ENCODE measurements around the gene GPR33. TPM values are rescaled to one million over a fixed set of nuclear protein-coding genes. Genes with fewer than 3 reads are reported as not detected.

The GPR33 gene
- total and polyA plus RNA-seq, 2 experiments from 2014 or later: not detected

DNA sequence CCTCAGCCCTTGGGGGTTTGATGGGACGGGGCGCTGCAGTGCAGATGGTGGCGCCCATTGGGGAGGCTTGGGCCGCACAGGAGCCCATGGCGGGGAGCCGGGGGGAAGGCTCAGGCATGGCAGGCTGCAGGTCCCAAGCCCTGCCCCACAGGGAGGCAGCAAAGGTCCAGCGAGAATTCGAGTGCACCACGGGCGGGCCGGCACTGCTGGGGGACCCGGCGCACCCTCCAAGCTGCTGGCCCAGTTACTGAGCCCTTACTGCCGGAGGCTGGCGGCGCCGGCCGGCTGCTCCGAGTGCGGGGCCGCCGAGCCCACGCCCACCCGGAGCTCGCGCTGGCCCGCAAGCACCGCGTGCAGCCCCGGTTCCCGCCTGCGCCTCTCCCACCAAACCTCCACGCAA is 39.2 kb upstream of the GPR33 start:
- no peak overlapping the region for H3K4me3 ChIP-seq
- TF ChIP-seq, protein P1, sequence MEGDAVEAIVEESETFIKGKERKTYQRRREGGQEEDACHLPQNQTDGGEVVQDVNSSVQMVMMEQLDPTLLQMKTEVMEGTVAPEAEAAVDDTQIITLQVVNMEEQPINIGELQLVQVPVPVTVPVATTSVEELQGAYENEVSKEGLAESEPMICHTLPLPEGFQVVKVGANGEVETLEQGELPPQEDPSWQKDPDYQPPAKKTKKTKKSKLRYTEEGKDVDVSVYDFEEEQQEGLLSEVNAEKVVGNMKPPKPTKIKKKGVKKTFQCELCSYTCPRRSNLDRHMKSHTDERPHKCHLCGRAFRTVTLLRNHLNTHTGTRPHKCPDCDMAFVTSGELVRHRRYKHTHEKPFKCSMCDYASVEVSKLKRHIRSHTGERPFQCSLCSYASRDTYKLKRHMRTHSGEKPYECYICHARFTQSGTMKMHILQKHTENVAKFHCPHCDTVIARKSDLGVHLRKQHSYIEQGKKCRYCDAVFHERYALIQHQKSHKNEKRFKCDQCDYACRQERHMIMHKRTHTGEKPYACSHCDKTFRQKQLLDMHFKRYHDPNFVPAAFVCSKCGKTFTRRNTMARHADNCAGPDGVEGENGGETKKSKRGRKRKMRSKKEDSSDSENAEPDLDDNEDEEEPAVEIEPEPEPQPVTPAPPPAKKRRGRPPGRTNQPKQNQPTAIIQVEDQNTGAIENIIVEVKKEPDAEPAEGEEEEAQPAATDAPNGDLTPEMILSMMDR (IDR thresholded peaks at IDR 0.05; ENCODE audit: low read depth, low read length): no peak
- no peaks in the 10 kb centered on the region for H3K36me3 ChIP-seq
- no peaks in the 10 kb centered on the region for H3K27me3 ChIP-seq
- no peaks in the 10 kb centered on the region for H3K9me3 ChIP-seq (ENCODE audit: low read depth)
- DNase-seq (ENCODE audit: low read depth in 1 of 2, low spot score in 1 of 2): no peak
- no peak overlapping the region for H3K27ac ChIP-seq
- no peaks in the 10 kb centered on the region for H3K4me1 ChIP-seq (ENCODE audit: low read depth)

GRCh38 chr14:31510855-31511254 is 23.0 kb upstream of the GPR33 start:
- Histone ChIP-seq H3K9me3 (ENCODE audit: low read depth) (no peaks in the 10 kb centered on the region), H3K4me1 (ENCODE audit: low read depth) (no peaks in the 10 kb centered on the region), H3K27me3 (no peaks in the 10 kb centered on the region), H3K27ac (no peak overlapping the region), H3K4me3 (no peak overlapping the region), H3K36me3 (no peaks in the 10 kb centered on the region)
- TF ChIP-seq, protein P1 (IDR thresholded peaks at IDR 0.05; ENCODE audit: low read depth, low read length): no peak
- no peak for DNase-seq (ENCODE audit: low read depth in 1 of 2, low spot score in 1 of 2)

GRCh38 chr14:31510222-31510621 is 22.4 kb upstream of the GPR33 start:
- DNase-seq (ENCODE audit: low read depth in 1 of 2, low spot score in 1 of 2): peak; percentile 20 to 37
- H3K36me3 ChIP-seq: no peaks in the 10 kb centered on the region
- peaks cover 4% of the 10 kb centered on the region for H3K4me1 ChIP-seq (ENCODE audit: low read depth)
- no peak overlapping the region for H3K27ac ChIP-seq
- TF ChIP-seq, protein P1 (IDR thresholded peaks at IDR 0.05; ENCODE audit: low read depth, low read length): peak; percentile 41
- no peak overlapping the region for H3K4me3 ChIP-seq
- H3K27me3 ChIP-seq: no peaks in the 10 kb centered on the region
- H3K9me3 ChIP-seq (ENCODE audit: low read depth): no peaks in the 10 kb centered on the region

- no peaks in the 10 kb centered on the region for H3K36me3 ChIP-seq
- H3K27me3 ChIP-seq: no peaks in the 10 kb centered on the region
- no peak for DNase-seq (ENCODE audit: low read depth in 1 of 2, low spot score in 1 of 2)
- peaks cover 7% of the 10 kb centered on the region for H3K4me1 ChIP-seq (ENCODE audit: low read depth)
- H3K27ac ChIP-seq: no peak overlapping the region
- no peaks in the 10 kb centered on the region for H3K9me3 ChIP-seq (ENCODE audit: low read depth)
- TF ChIP-seq, protein P1 (IDR thresholded peaks at IDR 0.05; ENCODE audit: low read depth, low read length): no peak
- H3K4me3 ChIP-seq: no peak overlapping the region
These were observed 20.3 kb upstream of the GPR33 start for GRCh38 chr14:31508135-31508534.

- peak in 1 of 2 donors; percentile 86 for DNase-seq (ENCODE audit: low read depth in 1 of 2, low spot score in 1 of 2)
- Histone ChIP-seq H3K4me1 (ENCODE audit: low read depth) (peaks cover 7% of the 10 kb centered on the region), H3K4me3 (no peak overlapping the region), H3K27ac (no peak overlapping the region), H3K27me3 (no peaks in the 10 kb centered on the region), H3K36me3 (no peaks in the 10 kb centered on the region), H3K9me3 (ENCODE audit: low read depth) (no peaks in the 10 kb centered on the region)
- TF ChIP-seq, protein P1 (IDR thresholded peaks at IDR 0.05; ENCODE audit: low read depth, low read length): no peak
These were observed 17.6 kb upstream of the GPR33 start for GRCh38 chr14:31505411-31505810.

DNA sequence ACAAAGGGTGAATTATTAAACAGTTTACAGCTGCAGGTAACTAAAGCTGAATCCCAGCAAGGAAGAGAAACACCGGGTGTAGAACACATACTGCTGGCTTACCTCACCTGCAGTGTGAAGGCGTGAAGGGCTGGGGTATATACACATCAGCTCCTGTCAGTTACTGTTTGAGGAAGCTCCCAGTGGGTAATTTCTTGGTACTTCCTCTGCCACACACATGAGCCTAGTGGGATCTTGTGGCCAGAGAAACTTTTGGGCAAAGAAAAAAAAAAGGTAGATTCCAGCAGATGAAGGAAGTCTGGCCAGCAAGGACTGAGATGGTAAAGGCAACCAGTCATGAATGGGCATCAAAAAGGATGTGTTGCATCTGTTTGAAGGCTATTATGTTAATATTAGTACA is 14.0 kb upstream of the GPR33 start:
- TF ChIP-seq, protein P1 (IDR thresholded peaks at IDR 0.05; ENCODE audit: low read depth, low read length): no peak
- Histone ChIP-seq H3K4me3 (no peak overlapping the region), H3K36me3 (no peaks in the 10 kb centered on the region), H3K27ac (no peak overlapping the region), H3K9me3 (ENCODE audit: low read depth) (no peaks in the 10 kb centered on the region), H3K4me1 (ENCODE audit: low read depth) (peaks cover 7% of the 10 kb centered on the region), H3K27me3 (no peaks in the 10 kb centered on the region)
- no peak for DNase-seq (ENCODE audit: low read depth in 1 of 2, low spot score in 1 of 2)
